Right lung (tissue), 5 donors: ENCODE results near the gene RALB. TPM values are rescaled to one million over a fixed set of nuclear protein-coding genes. Genes with fewer than 3 reads are reported as not detected.

Experiments
- DNase-seq, 2 donors: peaks; one replicate each; pipeline ENCODE4 v3.0.0-alpha.2; 2013
- polyA plus RNA-seq, 5 donors: library from polyadenylated mRNA; unstranded; fragments of 120-200 nt; gene quantifications; one replicate each; pipeline versions ENCODE4 v1.2.1 to v1.2.3, GENCODE V29; 2013; ENCODE audit warnings: inconsistent platforms in 1 of 5, low replicate concordance in 1 of 5; ENCODE audit not compliant: insufficient read length in 5 of 5, insufficient read depth in 1 of 5

RALB gene
- polyA plus RNA-seq, 5 donors: 112 to 130 (median 115) TPM

GRCh38 chr2:120330946-120331822, 78.5 kb downstream of the RALB start:
- no peak for DNase-seq

- no peak for DNase-seq
Measured at GRCh38 chr2:120331903-120332302, 79.3 kb downstream of the RALB start.

- DNase-seq: no peak
Measured at GRCh38 chr2:120332384-120332783, 79.7 kb downstream of the RALB start.

GRCh38 chr2:120334068-120334467, 81.4 kb downstream of the RALB start:
- no peak for DNase-seq

- no peak for DNase-seq
Measured at GRCh38 chr2:120336749-120337148, 84.1 kb downstream of the RALB start.

- no peak for DNase-seq
Measured at GRCh38 chr2:120338015-120338414, 85.4 kb downstream of the RALB start.

- DNase-seq: no peak
Measured at GRCh38 chr2:120341977-120342376, 89.3 kb downstream of the RALB start.

GRCh38 chr2:120342446-120342845, 89.8 kb downstream of the RALB start:
- DNase-seq: no peak

- DNase-seq: no peak
Measured at GRCh38 chr2:120343100-120343432, 90.4 kb downstream of the RALB start.

GRCh38 chr2:120343433-120344105, 90.9 kb downstream of the RALB start:
- peak; percentile 68 to 76 for DNase-seq

Other genes with a start within 250 kb of the RALB start
- 10 to 100 TPM; 28.5 to 51.3 (median 42.9) TPM for gene EPB41L5, start 239.8 kb upstream of the RALB start, polyA plus RNA-seq
- 10 to 100 TPM; 22.4 to 25.3 (median 23.6) TPM for gene TMEM185B, start 29.5 kb upstream of the RALB start, polyA plus RNA-seq
- gene INHBB, start 93.3 kb downstream of the RALB start, polyA plus RNA-seq: under 1 TPM; 0.12 to 0.51 (median 0.28) TPM